Calu3 (cell line): ENCODE data around the gene SP2. TPM values are rescaled to one million over a fixed set of nuclear protein-coding genes. Genes with fewer than 3 reads are reported as not detected.
"Not testable (repeated sequence)": the region's sequence is repeated elsewhere in the genome, so short reads cannot be mapped to it uniquely, and the experiment has no call there.

Source experiments
- BruUV-seq: library from RNA; stranded (reverse); fragments of 400-500 nt; replicated peaks from 2 replicates; lab custom pipeline; 2021; lab: Mats Ljungman, UMichigan
- CTCF ChIA-PET: fragments of 300-600 bp; sonication (Branson Sonifier 250); formaldehyde crosslinking; loops from one replicate; lab custom pipeline; 2022; ENCODE audit warnings: antibody characterized with exemption; lab: Charles Lee
- DNase-seq: peaks from one replicate; pipeline ENCODE4 v3.0.0; 2022
- H3K27ac Mint-ChIP-seq: one replicate; pipeline ENCODE4 v1.8.0; 2022; ENCODE audit warnings: mixed read lengths; ENCODE audit not compliant: unreplicated experiment
- H3K27me3 Mint-ChIP-seq: one replicate; pipeline ENCODE4 v1.8.0; 2022; ENCODE audit warnings: mixed read lengths; ENCODE audit not compliant: unreplicated experiment
- H3K36me3 Mint-ChIP-seq: one replicate; pipeline ENCODE4 v1.8.0; 2022; ENCODE audit warnings: mild to moderate bottlenecking, moderate library complexity, mixed read lengths; ENCODE audit not compliant: insufficient read depth, unreplicated experiment
- H3K4me1 Mint-ChIP-seq: one replicate; pipeline ENCODE4 v1.8.0; 2022; ENCODE audit warnings: mild to moderate bottlenecking, low read depth, mixed read lengths; ENCODE audit not compliant: unreplicated experiment
- H3K4me3 Mint-ChIP-seq: one replicate; pipeline ENCODE4 v1.8.0; 2022; ENCODE audit warnings: mild to moderate bottlenecking, low read depth, moderate library complexity, mixed read lengths; ENCODE audit not compliant: unreplicated experiment
- H3K9me3 Mint-ChIP-seq: one replicate; pipeline ENCODE4 v1.8.0; 2022; ENCODE audit warnings: low read depth, mixed read lengths; ENCODE audit not compliant: unreplicated experiment
- CTCF ChIP-seq: fragments of 200-600 bp; IDR thresholded peaks from one replicate; pipeline ENCODE4 v1.8.0; 2022; ENCODE audit warnings: antibody characterized with exemption; ENCODE audit not compliant: unreplicated experiment
- intact Hi-C: fragments of 100-400 bp; cut with micrococcal nuclease; formaldehyde crosslinking; loops from one replicate; pipeline ENCODE4 v1.10.0; 2022; ENCODE audit not compliant: unreplicated experiment
- total RNA-seq: library from RNA; stranded (reverse); gene quantifications from 2 replicates; pipeline ENCODE4 v1.2.3, GENCODE V29; 2022

SP2 gene
- total RNA-seq, 1 experiment from 2014 or later: 21.5 TPM

GRCh38 chr17:47918991-47919390, 23.0 kb downstream of the SP2 start:
- no peak for TF ChIP-seq CTCF
- DNase-seq: no peak
- Mint-ChIP-seq H3K4me1 (no peaks in the 10 kb centered on the region), H3K36me3 (peaks cover 17% of the 10 kb centered on the region), H3K4me3 (no peak overlapping the region), H3K27ac (no peak overlapping the region), H3K27me3 (no peaks in the 10 kb centered on the region), H3K9me3 (no peaks in the 10 kb centered on the region)
- CTCF ChIA-PET: no interaction called here
- intact Hi-C loops: no loop called here
- BruUV-seq: no TSS peak

GRCh38 chr17:47919889-47920288, 23.9 kb downstream of the SP2 start:
- CTCF ChIA-PET: interaction anchor here (0.7 kb wide), 2 partner anchors 195 to 666 kb away, joined by 3 to 9 read pairs; no protein-coding TSS in a partner anchor
- H3K27ac Mint-ChIP-seq, H3K9me3 Mint-ChIP-seq, H3K4me1 Mint-ChIP-seq, H3K4me3 Mint-ChIP-seq, H3K27me3 Mint-ChIP-seq, BruUV-seq, DNase-seq, intact Hi-C loops: not testable (repeated sequence)
- peaks cover 17% of the 10 kb centered on the region for H3K36me3 Mint-ChIP-seq

GRCh38 chr17:47924785-47925677, 29.0 kb downstream of the SP2 start:
- no peaks in the 10 kb centered on the region for H3K9me3 Mint-ChIP-seq
- no TSS peak for BruUV-seq
- no peaks in the 10 kb centered on the region for H3K27me3 Mint-ChIP-seq
- no peak overlapping the region for H3K4me3 Mint-ChIP-seq
- H3K27ac Mint-ChIP-seq: no peak overlapping the region
- no peak for TF ChIP-seq CTCF
- CTCF ChIA-PET: interaction anchor here (0.7 kb wide), 1 partner anchor 28 kb away, joined by 3 read pairs; no protein-coding TSS in a partner anchor
- intact Hi-C loops: no loop called here
- no peaks in the 10 kb centered on the region for H3K4me1 Mint-ChIP-seq
- no peak for DNase-seq
- H3K36me3 Mint-ChIP-seq: peaks cover 22% of the 10 kb centered on the region

DNA sequence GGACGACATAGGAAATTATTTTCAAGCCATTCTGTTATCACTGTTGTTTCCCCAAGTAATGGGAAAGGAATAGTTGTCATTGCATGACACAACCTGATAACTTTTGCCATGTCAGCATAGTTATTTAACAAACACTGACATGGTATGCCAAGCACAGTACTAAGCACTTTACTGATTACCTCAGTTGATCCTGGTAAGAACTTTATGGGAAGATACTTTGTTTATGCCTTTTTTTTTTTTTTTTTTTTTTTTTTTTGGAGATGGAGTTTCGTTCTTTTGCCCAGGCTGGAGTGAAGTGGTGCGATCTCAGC, 29.6 kb downstream of the SP2 start:
- H3K4me3 Mint-ChIP-seq: no peak overlapping the region
- no peaks in the 10 kb centered on the region for H3K27me3 Mint-ChIP-seq
- DNase-seq: no peak
- no peak overlapping the region for H3K27ac Mint-ChIP-seq
- H3K4me1 Mint-ChIP-seq: no peaks in the 10 kb centered on the region
- no TSS peak for BruUV-seq
- TF ChIP-seq CTCF: no peak
- H3K9me3 Mint-ChIP-seq: no peaks in the 10 kb centered on the region
- CTCF ChIA-PET: interaction anchor here (0.6 kb wide), 1 partner anchor 16 kb away, joined by 3 read pairs; the partner anchor contains the start of gene PNPO
- intact Hi-C loops: no loop called here
- H3K36me3 Mint-ChIP-seq: peaks cover 21% of the 10 kb centered on the region
